ENCODE data around the gene PRRT1.

DNA sequence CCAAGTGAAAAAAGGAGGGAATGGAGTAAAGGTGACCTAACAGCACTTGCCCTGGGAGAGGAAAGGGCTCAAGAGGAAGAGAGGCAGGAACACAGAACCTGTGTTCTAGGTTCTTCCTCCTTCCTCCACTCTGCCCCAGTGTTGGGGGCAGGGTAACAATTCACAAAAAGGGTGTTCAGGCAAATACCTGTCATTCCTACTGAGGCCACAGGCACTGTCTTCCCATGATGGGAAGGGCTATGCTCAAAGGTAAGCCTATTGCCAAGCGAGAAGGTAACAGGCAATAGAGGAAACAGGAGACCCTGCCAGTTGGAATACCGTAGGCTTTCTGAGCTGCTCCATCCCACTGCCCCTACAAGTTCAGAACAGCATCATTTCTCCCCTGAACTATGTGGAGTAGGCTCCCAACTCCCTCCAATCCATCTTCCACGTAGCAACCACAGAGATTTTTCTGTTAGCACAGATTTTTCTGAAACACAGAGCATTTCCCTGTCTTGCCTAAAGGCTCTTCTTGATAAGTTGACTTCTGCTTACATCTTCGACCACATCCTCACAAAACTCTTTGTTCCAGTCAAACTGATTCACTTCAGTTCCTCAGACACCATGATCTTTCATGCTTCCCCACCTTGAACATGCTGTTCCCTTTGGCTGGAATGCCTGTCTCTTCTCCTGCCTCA, 21.4 kb upstream of the PRRT1 start:
- TF ChIP-seq POLR2A (IDR thresholded peaks at IDR 0.05; ENCODE audit: low read depth, low read length): no peak
- TF ChIP-seq POLR2AphosphoS5 (IDR thresholded peaks at IDR 0.05; ENCODE audit: low read depth, low read length): no peak
- no peak for TF ChIP-seq TAF1 (IDR thresholded peaks at IDR 0.05; ENCODE audit: low read depth, low read length)
- 0 out of 2 replicates have a peak, but pooled peaks have one; percentile 3 for TF ChIP-seq SPI1 (IDR thresholded peaks at IDR 0.05; ENCODE audit: low read depth, low read length)
- TF ChIP-seq PAX5 (IDR thresholded peaks at IDR 0.05; ENCODE audit: insufficient read depth, low read length, severe bottlenecking): no peak
